PC-3 (cell line): ENCODE data around the gene KIAA0513.

Experiments
- CTCF ChIP-seq: fragments of 300-600 bp; sonication (generic); conservative IDR thresholded peaks from 2 replicates; pipeline ENCODE4 v1.5.1; 2017; ENCODE audit warnings: antibody characterized with exemption, low read depth, mild to moderate bottlenecking, low read length
- EZH2 ChIP-seq: fragments of 300-600 bp; sonication (generic); IDR thresholded peaks from one replicate; pipeline ENCODE4 v1.6.1; 2017; ENCODE audit warnings: antibody characterized with exemption, mild to moderate bottlenecking, low read length; ENCODE audit not compliant: unreplicated experiment
- EZH2phosphoT487 ChIP-seq: fragments of 300-600 bp; sonication (generic); IDR thresholded peaks from 2 replicates; pipeline ENCODE4 v1.6.1; 2018; ENCODE audit warnings: mild to moderate bottlenecking, antibody characterized with exemption, low read length, borderline replicate concordance

- TF ChIP-seq CTCF (no peak), EZH2 (no peak), EZH2phosphoT487 (no peak)
These were observed 22.2 kb downstream of the KIAA0513 start for GRCh38 chr16:85049706-85050305.
